HG02610 (cell line): ENCODE results near the gene NAP1L4.
"Not testable (repeated sequence)": the region's sequence is repeated elsewhere in the genome, so short reads cannot be mapped to it uniquely, and the experiment has no call there.

Experiments used
- ATAC-seq: cut with Tn5 transposase; IDR thresholded peaks from one replicate; pipeline ENCODE4 v1.9.1; 2021; ENCODE audit warnings: mild to moderate bottlenecking, moderate library complexity; ENCODE audit not compliant: unreplicated experiment

NAP1L4 gene

DNA sequence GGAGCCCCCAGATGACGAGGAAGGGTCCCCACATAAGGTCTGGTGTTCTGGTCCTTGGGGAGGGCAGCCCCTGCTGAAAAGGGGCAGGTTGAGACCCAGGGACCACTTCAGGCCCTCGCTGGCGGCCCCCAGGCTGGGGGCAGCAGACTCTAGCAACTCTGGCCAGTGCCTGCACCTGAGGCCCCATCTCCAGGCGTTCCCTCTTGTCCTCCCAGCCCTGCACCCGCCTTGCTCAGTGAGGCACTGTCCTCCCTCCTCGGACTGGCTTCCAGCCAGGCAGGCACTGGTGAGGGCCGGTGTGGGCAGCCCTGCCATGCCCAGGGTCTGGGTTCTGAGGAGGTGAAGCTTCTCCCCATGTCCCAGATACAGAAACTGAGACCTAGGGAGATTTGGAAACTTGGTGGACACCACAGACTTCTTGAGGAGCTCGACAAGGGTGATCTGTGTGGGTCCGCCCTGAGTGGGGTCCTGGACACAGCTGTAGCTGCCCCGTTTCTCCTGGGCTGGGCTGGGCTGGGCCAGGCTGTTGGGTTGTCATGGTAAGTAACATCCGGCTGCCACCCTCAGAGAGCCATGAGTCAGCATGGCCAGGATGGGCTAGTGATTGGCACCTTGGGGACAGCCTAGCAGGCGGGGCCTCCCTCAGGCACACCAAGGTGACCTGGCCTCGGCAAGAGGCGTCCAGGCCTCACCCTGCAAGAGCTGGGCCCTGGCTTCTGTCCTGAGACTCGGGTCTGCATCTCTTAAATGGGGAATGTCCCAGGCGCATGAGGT is 51.8 kb downstream of the NAP1L4 start:
- ATAC-seq: no peak

DNA sequence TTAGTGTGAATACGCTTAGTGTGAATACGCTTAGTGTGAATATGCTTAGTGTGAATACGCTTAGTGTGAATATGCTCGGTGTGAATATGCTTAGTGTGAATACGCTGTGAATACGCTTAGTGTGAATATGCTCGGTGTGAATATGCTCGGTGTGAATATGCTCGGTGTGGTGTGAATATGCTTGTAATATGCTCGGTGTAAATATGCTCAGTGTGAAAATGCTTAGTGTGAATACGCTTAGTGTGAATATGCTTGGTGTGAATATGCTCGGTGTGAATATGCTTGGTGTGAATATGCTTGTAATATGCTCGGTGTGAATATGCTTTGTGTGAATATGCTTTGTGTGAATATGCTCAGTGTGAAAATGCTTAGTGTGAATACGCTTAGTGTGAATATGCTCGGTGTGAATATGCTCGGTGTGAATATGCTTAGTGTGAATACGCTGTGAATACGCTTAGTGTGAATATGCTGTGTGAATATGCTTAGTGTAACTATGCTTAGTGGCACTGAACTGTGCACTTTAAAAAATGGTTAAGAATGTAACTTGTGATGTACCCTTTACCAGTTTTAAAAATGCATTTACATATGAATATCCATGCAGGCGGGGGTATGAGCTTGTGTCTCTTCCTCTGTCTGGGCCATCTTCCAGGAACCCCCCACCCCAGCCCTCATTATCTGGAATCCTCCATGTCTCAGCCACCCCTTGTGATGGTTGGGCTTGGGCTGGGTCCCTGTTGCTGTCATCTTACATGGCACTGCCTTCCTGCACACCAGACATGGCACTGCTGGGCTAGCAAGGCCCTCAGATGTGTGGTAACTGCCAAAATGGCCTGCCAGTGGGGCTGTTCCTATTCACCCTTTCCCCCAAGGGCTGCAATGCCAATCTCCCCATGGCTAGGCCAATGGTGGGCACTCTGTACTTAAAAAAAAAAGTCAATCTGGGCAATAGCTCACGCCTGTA is 53.4 kb downstream of the NAP1L4 start:
- not testable (repeated sequence) for ATAC-seq

DNA sequence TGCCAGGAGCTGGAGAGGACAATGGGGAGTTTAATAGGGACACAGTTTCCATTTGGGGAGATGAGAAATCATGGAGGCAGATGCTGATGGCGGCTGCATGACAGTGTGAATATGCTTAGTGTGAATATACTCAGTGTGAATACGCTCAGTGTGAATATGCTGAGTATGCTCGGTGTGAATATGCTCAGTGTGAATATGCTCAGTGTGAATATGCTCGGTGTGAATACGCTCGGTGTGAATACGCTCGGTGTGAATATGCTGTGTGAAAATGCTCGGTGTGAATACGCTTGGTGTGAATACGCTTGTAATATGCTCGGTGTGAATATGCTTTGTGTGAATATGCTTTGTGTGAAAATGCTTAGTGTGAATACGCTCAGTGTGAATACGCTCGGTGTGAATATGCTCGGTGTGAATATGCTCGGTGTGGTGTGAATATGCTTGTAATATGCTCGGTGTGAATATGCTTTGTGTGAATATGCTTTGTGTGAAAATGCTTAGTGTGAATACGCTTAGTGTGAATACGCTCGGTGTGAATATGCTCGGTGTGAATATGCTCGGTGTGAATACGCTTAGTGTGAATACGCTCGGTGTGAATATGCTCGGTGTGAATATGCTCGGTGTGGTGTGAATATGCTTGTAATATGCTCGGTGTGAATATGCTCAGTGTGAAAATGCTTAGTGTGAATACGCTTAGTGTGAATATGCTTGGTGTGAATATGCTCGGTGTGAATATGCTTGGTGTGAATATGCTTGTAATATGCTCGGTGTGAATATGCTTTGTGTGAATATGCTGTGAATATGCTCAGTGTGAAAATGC is 54.3 kb downstream of the NAP1L4 start:
- not testable (repeated sequence) for ATAC-seq

DNA sequence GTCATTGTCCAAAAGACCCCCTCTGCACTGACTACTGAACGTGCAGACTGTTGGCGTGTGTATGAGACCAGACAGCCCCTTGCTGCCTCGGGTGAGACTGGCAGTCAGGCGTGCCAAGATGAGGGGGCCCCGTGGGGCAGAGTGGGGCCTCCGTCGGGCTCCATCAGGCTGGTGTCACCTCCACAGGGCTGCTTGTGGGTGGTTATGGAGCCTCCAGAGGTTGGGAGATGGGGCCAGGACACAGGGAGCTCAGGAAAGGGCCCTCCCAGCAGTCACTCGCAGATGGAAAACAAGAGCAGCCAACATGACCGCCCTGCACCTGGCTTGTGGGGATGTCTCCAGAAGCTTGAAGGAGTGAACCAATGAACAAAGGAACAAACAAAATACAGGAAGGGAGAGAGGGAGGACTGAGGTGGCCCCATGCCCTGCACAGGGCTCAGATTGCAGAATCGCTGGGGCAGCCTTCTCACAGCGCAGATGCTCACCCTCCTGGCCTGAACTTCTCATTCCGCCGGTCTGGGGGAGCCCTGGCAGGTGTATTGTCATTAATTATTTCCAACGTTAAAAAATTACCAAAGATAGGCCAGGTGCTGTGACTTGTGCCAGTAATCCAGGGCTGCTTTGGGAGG is 57.4 kb downstream of the NAP1L4 start:
- ATAC-seq: no peak

DNA sequence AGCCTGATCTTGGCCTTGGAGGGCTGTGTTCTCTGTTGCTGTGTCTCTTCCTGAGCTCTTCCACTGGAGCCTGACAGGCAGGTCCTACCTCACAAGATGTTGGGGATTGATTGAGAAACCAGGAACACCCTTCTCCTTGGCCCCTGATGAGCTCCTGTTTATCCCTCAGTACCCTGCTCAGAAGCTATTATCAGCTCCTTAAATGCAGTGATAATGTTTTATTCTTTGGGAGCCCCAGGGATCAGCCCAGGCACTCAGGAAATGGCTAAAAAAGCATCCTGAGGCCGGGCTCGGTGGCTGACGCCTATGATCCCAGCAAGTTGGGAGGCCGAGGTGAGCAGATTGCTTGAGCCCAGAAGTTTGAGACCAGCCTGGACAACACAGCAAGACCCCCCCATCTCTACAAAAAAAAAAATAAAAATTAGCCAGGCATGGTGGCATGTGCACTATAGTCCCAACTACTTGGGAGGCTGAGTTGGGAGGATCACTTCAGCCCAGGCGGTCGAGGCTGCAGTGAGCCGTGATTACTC is 58.0 kb downstream of the NAP1L4 start:
- no peak for ATAC-seq

DNA sequence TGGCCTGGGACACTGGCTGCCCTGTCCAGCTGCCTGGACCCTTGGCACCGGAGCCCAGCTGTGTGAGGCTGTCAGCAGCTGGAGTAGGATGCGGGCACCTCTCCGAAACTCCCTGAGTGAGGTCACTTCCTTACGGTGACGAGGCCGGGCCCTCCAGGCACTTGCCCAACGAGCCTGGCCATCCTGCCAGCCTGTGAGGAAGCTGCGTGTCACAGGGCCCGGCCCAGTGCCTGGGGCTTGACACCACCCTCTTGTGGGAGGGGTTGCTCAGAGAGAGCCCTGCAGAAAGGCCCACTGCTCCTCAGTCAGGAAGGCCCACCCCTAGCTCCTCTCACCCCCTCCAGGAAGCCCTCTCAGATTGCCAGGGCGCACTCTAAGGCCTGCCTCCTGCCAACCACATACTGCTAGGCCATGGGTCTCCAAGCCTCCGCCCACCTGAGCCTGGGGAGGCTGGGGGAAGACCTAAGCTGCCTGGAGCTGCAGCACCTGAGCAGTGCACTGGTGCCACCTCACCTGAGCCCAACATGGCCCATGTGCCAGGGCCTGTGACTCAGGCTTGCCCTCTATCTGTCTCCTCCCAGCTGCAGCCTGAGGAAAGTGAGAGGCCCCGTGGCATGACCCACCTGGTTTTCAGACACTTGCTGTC is 58.6 kb downstream of the NAP1L4 start:
- ATAC-seq: no peak

DNA sequence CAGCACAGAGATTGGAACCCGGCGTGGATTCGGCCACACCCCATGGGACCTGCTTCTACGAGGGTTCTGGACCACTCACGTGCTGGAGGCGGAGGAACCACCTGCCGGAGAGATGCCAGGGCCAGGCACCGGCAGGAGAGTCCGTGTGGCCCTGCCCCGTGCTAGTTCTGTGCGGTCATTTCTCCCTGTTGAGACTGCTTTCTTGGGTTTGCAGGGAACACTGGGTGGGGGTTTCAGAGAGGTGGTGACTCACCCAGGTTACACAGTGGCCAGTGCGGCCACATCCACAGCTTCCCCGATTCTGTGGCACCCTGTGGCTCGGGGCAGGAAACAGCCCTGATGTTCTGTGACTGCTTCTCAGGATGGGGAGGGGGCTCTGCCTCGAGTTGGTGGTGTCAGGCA is 59.3 kb downstream of the NAP1L4 start:
- no peak for ATAC-seq

DNA sequence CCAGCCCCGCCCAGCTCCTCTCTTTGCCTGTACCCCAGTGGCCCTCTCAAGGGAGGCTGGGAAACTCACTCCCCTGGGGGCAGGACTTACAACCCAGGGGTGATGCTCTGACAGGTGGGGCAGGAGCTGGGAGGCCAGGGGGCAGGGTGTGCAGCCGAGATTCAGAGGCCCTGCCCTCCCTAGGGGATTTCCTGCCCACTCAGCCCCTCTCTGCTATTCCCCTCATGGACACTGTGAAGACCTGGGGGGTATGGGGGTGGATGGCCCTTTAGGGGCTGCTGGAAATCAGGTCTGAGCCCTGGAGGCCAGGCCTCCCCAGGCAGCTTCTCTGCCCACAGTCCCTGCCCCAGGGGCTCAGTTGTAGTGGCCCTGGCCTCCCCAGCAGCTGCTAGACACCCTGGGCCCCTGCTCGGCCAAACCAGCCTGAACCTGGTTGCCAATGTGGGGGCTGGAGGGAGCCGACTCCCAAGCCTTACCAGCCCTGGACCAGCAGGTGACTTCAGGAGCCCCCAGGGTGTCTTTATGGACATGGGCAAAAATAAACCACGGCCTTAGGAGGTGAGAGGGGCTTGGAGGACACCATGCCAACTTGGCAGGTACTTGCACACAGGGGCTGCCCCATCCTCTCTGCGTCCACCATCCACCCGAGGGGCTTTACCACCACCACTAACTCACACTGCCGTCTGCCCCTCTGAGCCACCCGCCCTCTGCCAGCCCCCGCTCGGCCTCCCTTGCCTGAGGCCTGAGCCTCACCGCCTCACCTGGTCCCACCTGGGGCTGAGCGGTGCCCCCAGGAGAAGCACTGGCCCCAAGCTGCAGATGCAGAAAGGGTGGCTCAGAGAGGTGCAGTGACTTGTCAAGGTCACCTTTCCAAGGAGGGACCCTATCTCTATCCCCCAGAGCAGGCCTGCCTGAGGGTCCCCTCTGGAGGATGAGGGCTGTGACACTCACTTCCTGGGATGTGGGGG is 60.1 kb downstream of the NAP1L4 start:
- no peak for ATAC-seq

DNA sequence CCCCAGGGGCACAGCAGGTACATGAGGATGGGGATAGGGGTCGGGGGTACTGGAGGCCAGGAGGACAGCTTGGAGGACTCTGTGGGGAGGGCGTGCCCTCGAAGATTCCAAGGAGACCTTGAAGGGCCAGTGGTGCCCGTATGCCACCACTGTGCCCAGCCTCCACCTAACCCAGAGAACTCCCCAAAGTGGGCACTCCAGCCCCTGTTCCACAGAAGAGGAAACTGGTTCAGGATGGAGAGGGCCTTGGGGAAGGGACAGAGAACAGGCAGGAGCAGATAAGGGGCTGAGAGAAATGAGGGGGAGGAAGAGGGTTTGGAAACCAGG is 60.7 kb downstream of the NAP1L4 start:
- no peak for ATAC-seq

DNA sequence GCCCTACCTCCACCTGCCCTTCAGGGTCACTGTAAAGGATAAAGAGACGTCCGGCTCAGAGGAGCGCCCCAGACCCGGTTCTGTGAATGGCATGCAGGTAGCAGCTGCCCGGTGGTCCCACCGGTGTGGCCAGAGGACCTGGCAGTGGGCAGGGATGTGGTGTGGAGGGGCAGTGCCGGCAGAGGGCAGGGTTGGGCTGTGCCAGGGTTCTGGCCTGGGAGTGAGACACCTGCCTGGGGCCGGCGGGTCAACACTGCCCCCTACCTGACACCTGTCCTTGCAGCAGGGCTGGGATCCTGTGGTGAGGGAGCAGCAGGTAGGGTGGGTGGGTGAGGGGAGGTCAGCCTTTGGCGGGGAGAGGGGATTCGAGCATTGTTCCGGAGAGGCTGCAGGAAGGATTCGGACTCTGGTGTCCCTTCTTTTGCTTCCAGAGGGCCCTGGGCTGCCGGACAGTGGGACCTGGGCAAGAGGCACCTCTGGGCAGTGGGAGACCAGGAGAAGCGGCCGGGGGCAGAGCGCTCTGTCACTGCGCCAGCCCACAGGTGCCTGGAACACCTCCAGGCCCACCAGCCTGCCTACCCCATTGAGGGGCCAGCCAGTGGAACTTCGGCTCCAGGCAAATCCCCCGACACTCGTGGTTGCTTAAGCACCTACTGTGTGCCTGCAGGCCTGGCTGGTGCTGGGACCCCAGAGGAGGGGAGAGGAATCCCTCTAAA is 61.3 kb downstream of the NAP1L4 start:
- peak; percentile 18 for ATAC-seq

DNA sequence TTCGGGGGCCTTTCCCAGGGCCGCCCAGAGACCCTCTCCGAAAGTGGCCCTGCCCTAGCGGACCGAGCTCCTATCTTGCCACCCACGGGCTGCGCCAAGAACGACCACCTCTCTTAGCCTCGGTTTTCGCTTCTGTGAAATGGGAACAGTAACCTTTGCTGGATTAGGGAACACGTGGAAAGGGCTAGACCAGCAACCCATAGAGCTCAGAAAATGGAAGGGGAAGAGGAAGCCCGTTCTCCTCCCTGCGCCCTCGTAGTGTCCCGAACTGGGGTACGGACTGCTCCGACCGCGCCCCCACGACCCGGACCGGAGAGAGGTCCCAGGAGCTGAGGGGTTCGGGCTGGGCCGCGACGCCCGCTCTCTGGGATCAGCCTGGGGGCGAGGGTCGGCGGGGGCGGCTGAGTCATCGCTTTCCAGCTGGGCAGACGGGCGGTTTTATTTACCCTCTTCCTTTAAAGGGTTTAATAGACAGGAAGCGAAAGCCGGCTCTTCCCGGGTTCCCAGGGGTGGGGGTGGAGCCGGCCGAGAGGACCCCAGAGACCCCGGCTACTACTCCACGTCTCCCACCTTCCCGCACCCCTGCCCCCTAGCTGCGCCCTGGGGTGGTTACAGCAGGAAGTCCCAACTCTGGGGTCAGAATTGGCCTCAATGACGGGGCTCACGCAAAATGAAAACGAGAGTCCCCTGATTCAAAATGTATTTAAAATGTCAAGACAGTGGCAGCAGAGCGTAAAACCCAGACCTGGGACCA is 62.0 kb downstream of the NAP1L4 start:
- peak; percentile 40 for ATAC-seq

DNA sequence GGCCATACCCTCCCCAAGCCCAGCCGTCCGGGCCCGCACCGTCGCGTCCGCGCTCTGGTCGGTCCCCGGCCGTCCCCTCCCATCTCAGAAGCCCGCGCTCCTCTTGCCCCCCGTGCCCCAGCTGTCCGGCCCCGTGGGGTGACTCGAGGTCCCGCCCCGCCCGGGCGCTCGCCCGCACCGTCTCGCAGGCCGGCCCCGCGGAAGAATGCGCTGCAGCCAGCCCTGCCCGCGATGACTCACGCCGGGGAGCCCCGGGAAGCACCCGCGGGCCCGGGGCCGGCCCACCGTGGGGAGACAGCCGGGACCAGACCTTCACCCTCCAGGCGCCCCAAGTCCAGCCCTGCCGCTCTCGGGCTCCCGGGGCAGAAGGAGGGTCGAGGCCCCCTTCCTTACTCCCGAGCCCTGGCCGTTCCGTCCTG is 62.6 kb downstream of the NAP1L4 start:
- no peak for ATAC-seq

DNA sequence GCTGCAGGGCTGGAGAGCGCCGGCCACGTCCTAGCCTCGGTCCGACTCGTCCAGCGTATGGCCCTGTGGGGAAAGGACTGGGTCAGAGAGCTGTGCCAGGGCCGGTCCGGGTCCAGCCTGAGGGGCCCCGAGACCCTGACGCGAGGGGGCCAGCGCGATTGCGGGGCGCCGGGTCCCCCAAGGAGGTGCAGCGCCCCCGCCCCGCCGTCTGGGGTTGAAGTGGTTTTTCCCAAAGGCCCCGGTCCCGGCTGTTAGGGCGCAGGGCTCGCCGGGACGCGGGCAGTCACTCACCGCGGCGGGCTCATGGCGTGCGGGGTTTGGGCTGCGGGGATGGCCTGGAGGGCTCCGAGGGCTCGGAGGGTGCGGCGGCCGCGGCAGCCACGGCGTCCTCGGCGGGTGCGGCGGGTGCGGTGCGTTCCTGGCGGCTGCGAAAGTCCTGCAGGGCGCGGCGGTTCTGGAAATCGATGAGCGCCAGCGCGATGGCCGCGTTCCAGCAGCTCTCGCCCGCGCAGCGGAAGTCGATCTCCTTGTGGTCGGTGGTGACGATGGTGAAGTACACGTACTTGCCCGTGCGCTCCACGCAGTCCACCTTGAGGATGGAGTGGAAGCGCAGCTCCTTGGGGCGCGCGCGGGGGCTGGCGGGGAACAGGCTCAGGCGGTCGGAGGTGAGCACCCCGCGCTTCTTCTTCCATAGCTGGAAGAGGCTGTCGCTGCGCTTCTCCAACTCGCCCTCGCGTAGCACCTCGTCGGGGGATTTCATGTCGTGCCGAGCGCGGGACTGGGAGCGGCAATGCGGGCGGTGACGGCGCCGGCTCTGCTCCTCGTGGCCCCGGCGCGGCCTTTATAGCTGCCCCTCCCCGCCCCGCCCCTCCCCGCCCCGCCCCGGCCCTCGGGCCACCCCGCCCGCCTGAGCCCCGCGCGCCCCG is 63.3 kb downstream of the NAP1L4 start, which contains the start of gene PHLDA2:
Gene PHLDA2, minus strand, starts transcription at position 816 of the 926 bp plus-strand sequence. Its CDS starts 56 bp downstream, at position 760.
- no peak for ATAC-seq

DNA sequence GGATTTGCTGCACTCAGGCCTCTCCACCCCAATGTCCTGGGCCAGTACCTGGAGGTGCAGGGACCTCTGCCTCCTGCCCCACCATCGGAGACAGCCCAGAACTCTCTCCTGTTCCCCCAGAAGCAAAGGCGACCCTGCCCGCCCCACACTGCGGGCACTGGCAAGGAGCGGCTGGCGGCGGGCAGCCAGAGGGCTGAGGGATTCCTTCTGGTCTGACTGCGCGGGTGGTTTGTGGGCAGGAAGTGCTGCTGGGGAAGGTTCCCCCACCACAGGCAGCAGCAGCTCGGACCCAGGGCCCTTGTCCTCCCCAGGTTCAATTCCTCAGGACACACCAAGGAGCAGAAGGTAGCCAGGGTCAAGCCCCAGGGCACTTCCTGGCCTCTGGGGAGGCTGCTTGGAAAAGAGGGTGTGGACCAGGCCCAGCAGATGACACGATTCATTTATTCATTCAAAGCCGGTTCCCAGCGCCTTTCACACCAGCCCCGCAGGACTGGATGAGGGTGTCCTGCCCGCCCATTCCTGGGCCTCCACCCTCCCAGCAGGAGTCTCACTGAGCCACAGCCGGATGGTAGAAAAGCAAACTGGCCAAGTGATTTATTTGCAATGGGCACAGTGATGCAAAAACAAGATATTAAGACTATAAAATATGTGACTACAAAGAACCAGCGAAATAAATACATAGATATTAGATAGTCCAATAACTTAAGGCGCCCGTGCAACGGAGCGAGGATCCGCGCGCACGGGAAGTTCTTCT is 64.1 kb downstream of the NAP1L4 start:
- ATAC-seq: no peak

DNA sequence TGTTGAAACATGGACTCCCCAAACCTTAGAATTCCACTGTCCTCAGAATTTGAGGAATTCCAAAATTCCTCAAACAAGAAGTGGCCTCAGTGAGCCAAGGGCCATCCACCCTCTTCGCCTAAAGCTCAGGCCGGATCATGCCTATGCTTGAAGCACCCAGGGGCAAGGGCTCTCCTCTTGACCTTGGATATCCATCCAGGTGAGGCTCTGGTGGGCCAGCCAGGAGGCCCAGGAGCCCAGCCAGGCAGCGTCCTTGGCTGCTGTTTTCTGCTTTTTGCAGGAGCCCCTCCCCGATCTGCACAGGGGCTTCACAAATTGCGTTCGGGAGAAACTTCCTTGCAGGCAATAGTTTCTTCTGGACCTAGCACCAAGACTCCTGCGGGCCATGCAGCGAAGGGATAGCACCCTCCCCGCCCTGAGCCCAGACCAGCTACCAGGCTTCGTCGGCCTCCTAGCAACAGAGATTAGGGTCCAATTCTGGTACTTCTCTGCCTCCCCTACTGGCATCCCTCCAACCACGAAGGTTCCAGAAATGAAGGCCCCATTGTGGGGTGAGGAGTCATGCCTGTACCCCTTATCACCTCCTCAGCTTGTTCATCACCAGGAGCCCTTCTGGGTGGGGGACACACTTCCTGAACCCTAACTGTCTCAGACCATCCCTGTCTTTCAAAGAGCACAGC is 64.9 kb downstream of the NAP1L4 start:
- no peak for ATAC-seq
